ENCODE results near the gene CYP2E1. TPM values are rescaled to one million over a fixed set of nuclear protein-coding genes. Genes with fewer than 3 reads are reported as not detected.
"Not testable (repeated sequence)": the region's sequence is repeated elsewhere in the genome, so short reads cannot be mapped to it uniquely, and the experiment has no call there.

CYP2E1 gene
- total and polyA plus RNA-seq, 2 donors (not counting 1 experiment from before 2014, with no cell fraction given), result 1.1 to 1.3 TPM

DNA sequence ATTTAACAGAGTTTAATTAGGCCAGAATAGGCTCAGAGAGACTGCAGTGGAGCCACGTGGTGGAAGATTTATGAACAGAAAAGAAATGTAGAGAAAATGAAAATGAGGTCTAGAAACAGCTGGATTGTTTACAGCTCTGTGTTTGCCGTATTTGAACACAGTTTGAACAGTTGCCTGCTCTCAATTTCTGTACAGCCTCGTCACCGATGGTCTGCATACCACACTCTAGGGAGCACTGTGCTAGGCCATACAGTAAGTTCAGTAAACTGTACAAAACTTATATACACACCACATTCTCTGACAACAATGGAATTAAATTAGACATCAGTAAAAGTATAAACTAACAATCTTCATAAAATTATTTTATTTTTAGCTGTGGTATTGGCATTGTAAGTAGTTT is 11.1 kb upstream of the CYP2E1 start:
- WGBS (ENCODE audit: insufficient coverage), result 0% methylated on average over 1 of the region's 4 CpGs
- ChIA-PET CTCF (interaction anchor here (2.6 kb wide), 1 partner anchor 187 kb away, joined by 12 read pairs; no protein-coding TSS in a partner anchor), POLR2A (no interaction called here)
- H2AFZ ChIP-seq (ENCODE audit: insufficient read depth, low read depth, low read length, poor library complexity, severe bottlenecking), result no peak overlapping the region
- H3K36me3 ChIP-seq (replicated peaks in 1 of 2; ENCODE audit: control extremely low read depth in 1 of 2, control insufficient read depth in 1 of 2, extremely low read depth in 1 of 2, insufficient read depth in 2 of 2, low read length in 1 of 2), result no peaks in the 10 kb centered on the region
- intact Hi-C loops (cut with micrococcal nuclease), result no loop called here
- H3K27me3 Mint-ChIP-seq, result peaks cover 32% of the 10 kb centered on the region
- H3K4me3 Mint-ChIP-seq, result no peak overlapping the region
- DNase-seq, result no peak
- no peak for TF ChIP-seq EZH2 (IDR thresholded peaks at IDR 0.05; ENCODE audit: borderline replicate concordance, insufficient read depth, low read depth, low read length, poor library complexity, severe bottlenecking)
- TF ChIP-seq, protein P1, sequence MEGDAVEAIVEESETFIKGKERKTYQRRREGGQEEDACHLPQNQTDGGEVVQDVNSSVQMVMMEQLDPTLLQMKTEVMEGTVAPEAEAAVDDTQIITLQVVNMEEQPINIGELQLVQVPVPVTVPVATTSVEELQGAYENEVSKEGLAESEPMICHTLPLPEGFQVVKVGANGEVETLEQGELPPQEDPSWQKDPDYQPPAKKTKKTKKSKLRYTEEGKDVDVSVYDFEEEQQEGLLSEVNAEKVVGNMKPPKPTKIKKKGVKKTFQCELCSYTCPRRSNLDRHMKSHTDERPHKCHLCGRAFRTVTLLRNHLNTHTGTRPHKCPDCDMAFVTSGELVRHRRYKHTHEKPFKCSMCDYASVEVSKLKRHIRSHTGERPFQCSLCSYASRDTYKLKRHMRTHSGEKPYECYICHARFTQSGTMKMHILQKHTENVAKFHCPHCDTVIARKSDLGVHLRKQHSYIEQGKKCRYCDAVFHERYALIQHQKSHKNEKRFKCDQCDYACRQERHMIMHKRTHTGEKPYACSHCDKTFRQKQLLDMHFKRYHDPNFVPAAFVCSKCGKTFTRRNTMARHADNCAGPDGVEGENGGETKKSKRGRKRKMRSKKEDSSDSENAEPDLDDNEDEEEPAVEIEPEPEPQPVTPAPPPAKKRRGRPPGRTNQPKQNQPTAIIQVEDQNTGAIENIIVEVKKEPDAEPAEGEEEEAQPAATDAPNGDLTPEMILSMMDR (IDR thresholded peaks at IDR 0.05), result no peak
- no peaks in the 10 kb centered on the region for H3K9me3 Mint-ChIP-seq (ENCODE audit: insufficient read depth)
- no peak overlapping the region for H3K9ac ChIP-seq (ENCODE audit: low read length)
- no peak overlapping the region for H3K4me3 ChIP-seq (ENCODE audit: control extremely low read depth in 1 of 5, extremely low read depth in 1 of 5, insufficient read depth in 1 of 5, low read depth in 2 of 5, low read length in 4 of 5)
- H3K4me1 Mint-ChIP-seq, result peaks cover 13% of the 10 kb centered on the region
- no peaks in the 10 kb centered on the region for H4K20me1 ChIP-seq (ENCODE audit: control insufficient read depth, insufficient read depth, low read length, poor library complexity, severe bottlenecking)
- peaks cover 0 to 1% (median 0%) of the 10 kb centered on the region in 3 donors for H3K9me3 ChIP-seq (ENCODE audit: control extremely low read depth in 1 of 3, control insufficient read depth in 2 of 3, insufficient read depth in 1 of 3, low read length in 2 of 3)
- no peak overlapping the region for H3K27ac ChIP-seq (ENCODE audit: low read length in 2 of 2)
- no peaks in the 10 kb centered on the region for H3K79me2 ChIP-seq (ENCODE audit: control insufficient read depth, insufficient read depth, low read length)
- ATAC-seq (ENCODE audit: low read depth), result no peak
- peaks cover 4 to 12% of the 10 kb centered on the region in 2 donors for H3K4me1 ChIP-seq (ENCODE audit: control insufficient read depth in 2 of 2, insufficient read depth in 2 of 2, low read length in 2 of 2)
- H3K27ac Mint-ChIP-seq, result no peak overlapping the region
- no peaks in the 10 kb centered on the region for H3K27me3 ChIP-seq (replicated peaks in 1 of 4; ENCODE audit: control extremely low read depth in 1 of 4, control insufficient read depth in 3 of 4, insufficient read depth in 4 of 4, low read length in 3 of 4)
- no peak overlapping the region for H3K4me2 ChIP-seq (replicated peaks; ENCODE audit: low read depth, low read length, poor library complexity, severe bottlenecking)

DNA sequence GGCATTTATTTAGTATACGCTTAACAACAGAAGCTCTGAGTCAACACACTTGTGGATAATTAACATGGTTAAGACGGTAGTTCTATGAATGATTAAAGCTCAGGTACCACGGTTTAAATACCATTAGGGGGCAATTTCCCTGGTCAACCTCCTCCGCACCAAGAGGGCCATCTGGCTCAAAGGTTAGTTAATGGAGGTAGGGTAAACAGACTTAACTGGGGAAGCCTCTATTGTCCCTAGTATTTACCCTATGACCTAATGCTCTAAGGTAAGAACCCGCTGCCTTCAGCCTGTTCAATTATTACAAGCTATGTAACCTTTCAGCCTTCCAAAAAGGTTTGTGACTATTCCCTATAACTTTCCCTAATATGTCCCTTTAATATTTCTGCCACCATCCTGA is 8.6 kb upstream of the CYP2E1 start:
- H3K4me3 ChIP-seq (ENCODE audit: control extremely low read depth in 1 of 5, extremely low read depth in 1 of 5, insufficient read depth in 1 of 5, low read depth in 2 of 5, low read length in 4 of 5); H3K9me3 ChIP-seq (ENCODE audit: control extremely low read depth in 1 of 3, control insufficient read depth in 2 of 3, insufficient read depth in 1 of 3, low read length in 2 of 3); H2AFZ ChIP-seq (ENCODE audit: insufficient read depth, low read depth, low read length, poor library complexity, severe bottlenecking); H3K27ac Mint-ChIP-seq; H3K79me2 ChIP-seq (ENCODE audit: control insufficient read depth, insufficient read depth, low read length); ATAC-seq (ENCODE audit: low read depth); H4K20me1 ChIP-seq (ENCODE audit: control insufficient read depth, insufficient read depth, low read length, poor library complexity, severe bottlenecking); H3K9me3 Mint-ChIP-seq (ENCODE audit: insufficient read depth); intact Hi-C loops (cut with micrococcal nuclease); H3K27me3 ChIP-seq (replicated peaks in 1 of 4; ENCODE audit: control extremely low read depth in 1 of 4, control insufficient read depth in 3 of 4, insufficient read depth in 4 of 4, low read length in 3 of 4); H3K36me3 ChIP-seq (replicated peaks in 1 of 2; ENCODE audit: control extremely low read depth in 1 of 2, control insufficient read depth in 1 of 2, extremely low read depth in 1 of 2, insufficient read depth in 2 of 2, low read length in 1 of 2); H3K9ac ChIP-seq (ENCODE audit: low read length); H3K27ac ChIP-seq (ENCODE audit: low read length in 2 of 2); DNase-seq; POLR2A ChIA-PET; H3K4me2 ChIP-seq (replicated peaks; ENCODE audit: low read depth, low read length, poor library complexity, severe bottlenecking); H3K4me3 Mint-ChIP-seq: not testable (repeated sequence)
- CTCF ChIA-PET, result interaction anchor here (3.2 kb wide), 1 partner anchor 190 kb away, joined by 32 read pairs; no protein-coding TSS in a partner anchor
- H3K4me1 ChIP-seq (ENCODE audit: control insufficient read depth in 2 of 2, insufficient read depth in 2 of 2, low read length in 2 of 2), result peaks cover 4 to 12% of the 10 kb centered on the region in 2 donors
- WGBS (ENCODE audit: insufficient coverage), result 100% methylated on average over 2 of the region's 5 CpGs
- H3K27me3 Mint-ChIP-seq, result peaks cover 26% of the 10 kb centered on the region
- peaks cover 13% of the 10 kb centered on the region for H3K4me1 Mint-ChIP-seq
